Adipocyte (in vitro differentiated cells): ENCODE data around the gene PCDH19.
A peak's percentile ranks its signal among the peaks of the same experiment; 100 is the strongest.

Experiments
- DNase-seq: peaks from one replicate; pipeline ENCODE4 v3.0.0-alpha.2; 2015; ENCODE audit warnings: low read depth
- H3K27me3 ChIP-seq: replicated peaks from 2 replicates; pipeline ENCODE4 v1.7.0; 2013; ENCODE audit warnings: mild to moderate bottlenecking, low read length, moderate library complexity; ENCODE audit not compliant: control insufficient read depth, insufficient read depth
- H3K36me3 ChIP-seq: 2 replicates; pipeline ENCODE4 v1.7.0; 2013; ENCODE audit warnings: low read length, mild to moderate bottlenecking, moderate library complexity; ENCODE audit not compliant: control insufficient read depth, insufficient read depth, severe bottlenecking
- H3K4me1 ChIP-seq: 2 replicates; pipeline ENCODE4 v1.7.0; 2013; ENCODE audit warnings: mild to moderate bottlenecking, low read length, moderate library complexity; ENCODE audit not compliant: control insufficient read depth, insufficient read depth
- H3K4me3 ChIP-seq: 2 replicates; pipeline ENCODE4 v1.7.0; 2013; ENCODE audit warnings: mild to moderate bottlenecking, low read length, moderate library complexity
- H3K9ac ChIP-seq: 2 replicates; pipeline ENCODE4 v1.7.0; 2013; ENCODE audit warnings: mild to moderate bottlenecking, low read length, moderate library complexity
- H3K9me3 ChIP-seq: 2 replicates; pipeline ENCODE4 v1.7.0; 2013; ENCODE audit warnings: mild to moderate bottlenecking, low read length, moderate library complexity; ENCODE audit not compliant: control insufficient read depth

PCDH19 gene

DNA sequence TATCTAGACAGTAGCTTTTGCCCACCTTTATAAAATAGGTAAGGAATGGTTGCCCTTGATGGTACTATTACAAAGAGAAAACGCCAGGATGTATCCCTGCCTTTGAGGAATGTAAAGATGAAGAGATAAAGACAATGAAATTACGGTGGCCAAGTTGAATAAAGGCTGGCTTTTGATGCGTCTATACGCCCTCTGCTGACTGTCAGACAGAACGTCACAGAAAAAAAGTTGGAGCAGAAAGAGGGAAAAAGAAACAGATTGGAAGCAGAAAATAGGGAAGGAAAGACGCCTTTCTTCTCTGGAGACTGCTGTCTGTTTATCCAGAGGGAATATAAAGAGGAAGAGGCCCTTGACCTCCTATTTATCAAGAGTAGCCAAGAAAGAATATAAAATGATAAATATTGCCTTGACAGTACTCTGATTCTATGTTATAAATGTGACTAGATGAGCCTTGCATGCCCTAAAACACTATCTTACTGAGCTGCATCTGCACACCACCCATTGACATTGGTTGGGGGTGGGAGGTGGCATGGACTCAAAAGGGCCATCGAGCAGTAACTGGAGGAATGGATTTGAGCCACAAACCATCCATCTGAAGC lies 30.6 kb downstream of the PCDH19 start:
- DNase-seq = peak; percentile 20
- H3K4me1 ChIP-seq = peaks cover 11% of the 10 kb centered on the region
- H3K4me3 ChIP-seq = no peak overlapping the region
- no peak overlapping the region for H3K9ac ChIP-seq
- no peaks in the 10 kb centered on the region for H3K9me3 ChIP-seq
- no peaks in the 10 kb centered on the region for H3K36me3 ChIP-seq
- H3K27me3 ChIP-seq = peaks cover 32% of the 10 kb centered on the region

DNA sequence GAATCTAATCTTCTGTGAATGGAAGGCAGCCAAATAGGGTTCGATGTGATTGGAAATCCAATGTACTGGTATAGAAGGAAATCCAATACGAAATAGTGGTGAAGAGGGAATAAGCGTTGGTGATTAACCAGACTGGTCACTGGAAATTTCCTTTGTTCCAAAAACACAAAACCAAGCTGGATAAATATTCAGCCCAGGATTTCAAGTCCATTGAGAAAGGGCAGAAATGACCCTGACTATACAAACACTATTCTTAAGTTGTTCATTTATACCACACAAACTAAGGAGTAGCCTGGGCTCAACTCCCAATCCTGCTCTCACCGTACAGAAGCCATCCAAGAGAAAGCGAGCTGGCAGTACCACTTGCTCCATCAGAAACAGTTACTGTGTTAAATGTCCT lies 32.2 kb downstream of the PCDH19 start:
- peaks cover 37% of the 10 kb centered on the region for H3K27me3 ChIP-seq
- no peak for DNase-seq
- no peak overlapping the region for H3K9ac ChIP-seq
- no peaks in the 10 kb centered on the region for H3K9me3 ChIP-seq
- H3K4me3 ChIP-seq = no peak overlapping the region
- H3K4me1 ChIP-seq = peaks cover 11% of the 10 kb centered on the region
- no peaks in the 10 kb centered on the region for H3K36me3 ChIP-seq

DNA sequence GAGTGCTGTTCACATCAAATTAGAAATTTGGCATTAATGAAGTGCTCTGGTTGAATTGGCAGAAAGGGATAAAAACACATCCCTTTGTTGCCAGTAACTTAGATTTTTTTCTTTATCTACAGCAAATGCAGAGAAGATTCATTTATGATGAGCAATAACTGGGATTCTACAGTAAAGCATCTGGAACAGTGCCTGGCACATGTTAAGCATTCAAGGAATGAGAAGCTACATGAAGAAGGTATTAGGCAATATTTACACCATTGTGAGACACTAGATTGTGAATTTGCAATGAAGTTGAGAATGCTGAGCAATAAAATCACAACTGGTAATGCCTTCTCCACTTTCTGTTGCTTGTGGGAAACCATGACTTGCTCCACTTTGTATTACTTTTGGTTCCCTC lies 33.5 kb downstream of the PCDH19 start:
- Histone ChIP-seq H3K9ac (no peak overlapping the region), H3K36me3 (no peaks in the 10 kb centered on the region), H3K27me3 (peaks cover 31% of the 10 kb centered on the region), H3K9me3 (no peaks in the 10 kb centered on the region), H3K4me3 (no peak overlapping the region), H3K4me1 (peaks cover 8% of the 10 kb centered on the region)
- DNase-seq = peak; percentile 3

DNA sequence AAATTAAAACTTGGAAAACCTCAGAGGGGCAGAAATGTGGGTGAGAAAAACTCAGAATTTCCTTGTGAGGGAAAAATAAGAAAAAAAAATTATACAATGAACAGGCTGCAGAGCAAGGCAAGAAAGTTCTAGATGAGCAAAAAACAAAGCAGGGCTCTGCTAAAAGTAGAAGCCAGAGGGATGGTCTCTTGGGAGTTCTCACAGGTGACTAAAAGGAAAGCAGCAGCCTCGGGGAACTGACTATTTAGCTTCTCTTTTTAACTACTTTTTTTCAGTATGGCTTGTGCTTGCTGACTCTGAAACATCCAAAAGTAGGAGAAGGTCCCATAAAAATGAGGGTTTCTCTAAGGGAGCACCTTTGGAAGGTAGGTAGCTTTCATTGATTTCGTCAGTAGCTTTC lies 36.4 kb downstream of the PCDH19 start:
- no peak for DNase-seq
- Histone ChIP-seq H3K9me3 (no peaks in the 10 kb centered on the region), H3K4me3 (no peak overlapping the region)

DNA sequence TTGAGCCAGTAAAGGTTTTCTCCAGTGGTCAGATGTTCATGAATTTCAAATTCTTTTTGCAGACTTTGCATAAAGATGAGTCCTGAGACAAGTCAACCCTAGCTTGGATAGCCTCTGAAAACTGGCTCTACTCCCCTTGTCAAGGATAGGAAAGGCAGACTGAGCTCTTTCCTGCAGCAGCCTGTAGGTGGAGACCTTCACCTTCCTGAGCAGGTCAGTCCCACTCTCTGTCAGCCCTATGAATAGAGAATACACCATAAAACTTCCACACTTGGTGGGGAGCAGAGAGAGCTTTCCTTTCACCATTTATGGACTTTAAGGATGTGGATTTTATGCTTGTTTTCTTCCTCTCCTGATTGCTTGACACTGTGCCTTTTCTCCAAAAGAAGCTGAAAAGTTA lies 41.9 kb downstream of the PCDH19 start:
- Histone ChIP-seq H3K27me3 (peaks cover 31% of the 10 kb centered on the region), H3K4me3 (no peak overlapping the region), H3K4me1 (peaks cover 5% of the 10 kb centered on the region), H3K36me3 (no peaks in the 10 kb centered on the region), H3K9ac (no peak overlapping the region), H3K9me3 (no peaks in the 10 kb centered on the region)
- DNase-seq = no peak

More for the DNA sequence above, 36.4 kb downstream of the PCDH19 start:
- Histone ChIP-seq H3K36me3 (no peaks in the 10 kb centered on the region), H3K27me3 (peaks cover 48% of the 10 kb centered on the region), H3K9ac (no peak overlapping the region), H3K4me1 (peaks cover 8% of the 10 kb centered on the region)

DNA sequence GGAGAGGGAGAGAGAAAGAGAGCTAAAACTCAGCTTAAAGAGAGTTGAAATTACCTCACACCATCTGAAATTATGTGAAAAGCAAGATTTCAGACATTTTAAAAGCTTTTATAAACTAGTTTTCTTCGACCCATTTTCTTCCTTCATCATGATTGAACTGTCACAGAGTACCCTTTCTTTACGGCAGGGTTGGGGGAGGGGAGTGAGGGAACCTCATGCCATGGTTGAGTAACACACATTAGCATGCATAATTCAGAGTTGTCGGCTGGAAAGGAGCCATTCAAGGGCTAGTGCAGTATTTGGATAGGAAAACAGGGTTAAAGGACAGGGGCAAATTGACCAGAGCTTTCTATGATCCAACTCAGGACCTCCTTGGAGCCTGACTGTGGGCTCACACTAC lies 46.2 kb downstream of the PCDH19 start:
- Histone ChIP-seq H3K9ac (no peak overlapping the region), H3K4me1 (peaks cover 5% of the 10 kb centered on the region), H3K9me3 (no peaks in the 10 kb centered on the region), H3K36me3 (no peaks in the 10 kb centered on the region), H3K27me3 (peaks cover 25% of the 10 kb centered on the region), H3K4me3 (no peak overlapping the region)
- DNase-seq = no peak

DNA sequence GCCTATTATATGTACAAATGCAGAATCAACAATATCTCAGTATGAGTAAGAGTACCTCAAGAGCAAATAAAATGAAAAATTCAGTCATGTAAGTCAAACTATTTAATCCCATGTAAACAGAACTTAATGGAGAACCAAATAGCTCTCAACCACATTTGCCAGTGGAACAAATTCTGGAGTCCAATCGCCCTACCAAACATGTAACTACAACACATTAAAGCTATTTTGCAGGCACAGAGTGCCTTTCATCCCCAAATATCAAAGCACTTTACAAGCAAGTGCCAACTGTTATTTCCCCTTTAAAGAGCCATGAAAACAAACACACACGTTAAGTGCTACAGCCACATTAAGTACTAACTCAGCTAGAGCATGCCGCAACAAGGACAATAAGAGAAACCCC lies 51.3 kb downstream of the PCDH19 start:
- H3K4me1 ChIP-seq = no peaks in the 10 kb centered on the region
- H3K9ac ChIP-seq = no peak overlapping the region
- peaks cover 46% of the 10 kb centered on the region for H3K27me3 ChIP-seq
- no peaks in the 10 kb centered on the region for H3K36me3 ChIP-seq
- no peaks in the 10 kb centered on the region for H3K9me3 ChIP-seq
- no peak for DNase-seq
- H3K4me3 ChIP-seq = no peak overlapping the region

DNA sequence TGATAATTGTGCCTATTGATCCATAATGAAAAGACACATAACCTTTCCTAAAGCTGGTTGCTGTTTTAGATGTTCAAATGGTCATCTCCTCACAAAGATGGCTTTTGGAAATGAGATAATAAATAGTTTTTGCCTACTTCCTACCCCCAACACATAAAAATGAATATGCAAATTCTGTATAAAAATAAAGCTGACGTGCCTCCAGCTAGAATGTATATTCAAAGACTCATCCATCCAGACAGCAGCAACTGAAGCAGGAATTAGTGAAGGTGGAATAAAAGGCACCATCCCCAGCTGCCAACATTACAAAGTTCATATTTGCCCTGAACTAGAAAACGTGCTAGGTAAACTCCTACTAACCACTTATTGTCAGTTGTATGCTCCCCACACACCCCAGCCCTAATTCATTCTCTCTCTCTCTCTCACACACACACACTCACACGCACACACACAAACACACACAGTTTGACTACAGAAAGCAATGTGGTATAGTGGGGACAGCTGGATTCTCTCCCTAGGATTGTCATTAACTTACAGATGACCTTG lies 53.6 kb downstream of the PCDH19 start:
- Histone ChIP-seq H3K27me3 (peaks cover 69% of the 10 kb centered on the region), H3K9ac (no peak overlapping the region), H3K9me3 (no peaks in the 10 kb centered on the region), H3K4me1 (no peaks in the 10 kb centered on the region), H3K36me3 (no peaks in the 10 kb centered on the region), H3K4me3 (no peak overlapping the region)
- DNase-seq = no peak

DNA sequence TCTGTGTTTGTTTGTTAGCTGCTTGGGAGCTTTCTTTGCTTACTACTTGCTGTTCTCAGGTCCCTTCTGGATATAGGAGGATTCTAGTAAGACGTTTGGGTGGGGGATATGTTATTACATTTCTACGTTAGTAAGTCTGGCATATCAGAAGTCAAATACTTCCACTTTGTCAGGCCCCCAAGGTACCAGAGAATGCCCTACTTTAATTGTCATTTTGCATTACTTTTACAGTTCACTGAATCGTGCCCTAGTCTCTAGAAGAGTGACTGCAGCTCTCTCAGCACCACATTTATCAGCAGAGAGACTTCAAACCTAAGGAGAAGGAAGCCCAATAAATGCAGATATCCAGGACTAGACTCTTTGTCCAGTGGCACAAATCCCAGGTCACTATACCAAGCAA lies 54.4 kb downstream of the PCDH19 start:
- H3K4me3 ChIP-seq = no peak overlapping the region
- no peak overlapping the region for H3K9ac ChIP-seq
- H3K9me3 ChIP-seq = no peaks in the 10 kb centered on the region
- H3K27me3 ChIP-seq = peaks cover 68% of the 10 kb centered on the region
- no peaks in the 10 kb centered on the region for H3K4me1 ChIP-seq
- no peak for DNase-seq
- no peaks in the 10 kb centered on the region for H3K36me3 ChIP-seq

DNA sequence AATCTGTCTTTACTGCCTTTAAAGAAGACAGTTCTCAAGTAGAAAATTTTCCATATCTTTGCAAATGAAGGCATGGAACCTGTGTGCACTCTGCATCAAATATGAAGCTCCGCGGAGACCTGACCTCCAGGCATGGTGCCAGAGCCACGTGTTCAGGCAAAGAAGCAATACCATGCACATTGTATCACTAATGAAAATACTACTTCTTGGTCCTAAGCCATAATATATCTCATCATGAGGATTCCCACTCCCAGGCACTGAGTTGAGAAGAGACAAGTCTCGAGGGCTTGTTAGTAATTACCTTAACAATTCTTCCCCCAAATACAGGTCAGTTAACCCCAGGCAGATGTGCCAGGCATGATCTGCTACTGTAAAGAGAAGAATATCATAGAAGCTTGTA lies 56.7 kb downstream of the PCDH19 start:
- H3K9me3 ChIP-seq = peaks cover 4% of the 10 kb centered on the region

DNA sequence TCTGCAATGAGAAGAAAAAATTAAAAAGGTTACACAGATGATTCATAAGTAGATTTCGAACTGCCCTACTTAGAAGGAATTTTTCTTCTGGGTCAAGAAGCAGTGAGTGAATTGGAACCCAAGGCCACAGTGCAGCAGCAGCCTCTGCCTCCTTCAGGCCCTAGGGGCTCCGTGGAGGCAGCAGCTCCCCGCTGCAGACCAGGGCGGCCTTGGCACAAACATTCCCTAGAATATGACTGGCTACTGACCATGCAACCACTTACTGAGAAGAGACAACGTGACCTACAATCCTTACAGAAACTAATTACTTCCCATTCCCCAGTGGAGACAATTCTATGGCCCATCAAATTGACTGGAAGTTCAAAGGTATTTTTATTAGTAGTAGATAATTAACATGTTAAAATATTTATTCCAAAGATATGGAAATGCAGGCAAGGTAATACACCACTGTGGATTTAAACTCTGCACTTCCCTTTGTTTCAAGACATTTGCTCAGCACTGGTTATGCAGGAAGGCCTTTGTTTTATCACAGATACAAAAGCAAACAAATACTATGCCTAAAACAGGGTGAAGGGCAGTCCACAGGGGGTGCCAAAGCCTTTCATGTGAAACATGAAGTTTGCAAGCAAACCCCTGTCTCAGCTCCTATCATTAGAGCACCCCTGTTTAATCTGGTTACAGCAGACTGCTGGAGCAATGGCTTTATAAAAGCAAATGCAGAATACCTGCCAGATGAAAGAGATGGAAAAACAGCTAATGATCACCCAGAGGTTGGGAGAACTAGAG lies 59.2 kb downstream of the PCDH19 start:
- Histone ChIP-seq H3K4me3 (no peak overlapping the region), H3K36me3 (no peaks in the 10 kb centered on the region), H3K9ac (no peak overlapping the region), H3K9me3 (peaks cover 8% of the 10 kb centered on the region), H3K4me1 (no peaks in the 10 kb centered on the region), H3K27me3 (peaks cover 43% of the 10 kb centered on the region)
- no peak for DNase-seq

More for the DNA sequence above, 56.7 kb downstream of the PCDH19 start:
- Histone ChIP-seq H3K27me3 (peaks cover 57% of the 10 kb centered on the region), H3K4me1 (no peaks in the 10 kb centered on the region), H3K36me3 (no peaks in the 10 kb centered on the region), H3K4me3 (no peak overlapping the region), H3K9ac (no peak overlapping the region)
- no peak for DNase-seq
